NCI-H1930 (cell line): Measurements from ENCODE around the gene OLIG2.

Experiments used
- DNase-seq, 2 experiments: peaks; one replicate each; lab custom pipeline; 2025; lab: John Stamatoyannopoulos, UW

Gene OLIG2

GRCh38 chr21:33064623-33065390 is 39.1 kb downstream of the OLIG2 start:
- DNase-seq = no peak

- no peak for DNase-seq
These were observed 41.3 kb downstream of the OLIG2 start for GRCh38 chr21:33067043-33067442.

GRCh38 chr21:33067457-33067856 is 41.7 kb downstream of the OLIG2 start:
- no peak for DNase-seq

DNA sequence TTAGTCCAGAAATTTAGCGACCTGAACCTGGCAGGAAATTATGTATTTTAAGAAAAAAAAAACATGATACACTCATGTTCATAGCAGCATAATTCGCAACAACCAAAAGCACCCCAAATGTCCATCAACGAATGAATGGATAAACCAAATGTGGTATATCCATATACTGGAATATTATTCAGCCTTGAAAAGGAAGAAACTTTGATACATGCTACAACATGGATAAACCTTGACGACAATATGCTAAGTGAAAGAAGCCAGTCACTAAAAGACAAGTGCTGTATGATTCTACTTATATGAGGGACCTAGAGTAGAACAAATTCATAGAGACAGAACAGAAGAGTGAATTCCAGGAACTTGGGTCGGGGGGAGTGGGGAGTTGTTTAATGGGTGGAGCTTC is 43.5 kb downstream of the OLIG2 start:
- DNase-seq = no peak

- DNase-seq = no peak
These were observed 43.9 kb downstream of the OLIG2 start for GRCh38 chr21:33069645-33069993.

GRCh38 chr21:33069994-33070743 is 44.4 kb downstream of the OLIG2 start, which contains the start of gene OLIG1:
TSS of gene OLIG1 (plus strand) at chr21:33070141. CDS start at chr21:33070247, 106 bp downstream.
- peak; percentile 41 to 53 for DNase-seq

DNA sequence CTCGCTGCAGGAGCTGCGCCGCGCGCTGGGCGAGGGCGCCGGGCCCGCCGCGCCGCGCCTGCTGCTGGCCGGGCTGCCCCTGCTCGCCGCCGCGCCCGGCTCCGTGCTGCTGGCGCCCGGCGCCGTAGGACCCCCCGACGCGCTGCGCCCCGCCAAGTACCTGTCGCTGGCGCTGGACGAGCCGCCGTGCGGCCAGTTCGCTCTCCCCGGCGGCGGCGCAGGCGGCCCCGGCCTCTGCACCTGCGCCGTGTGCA is 44.9 kb downstream of the OLIG2 start:
- DNase-seq = peak in 1 of 2 experiments; percentile 28

DNA sequence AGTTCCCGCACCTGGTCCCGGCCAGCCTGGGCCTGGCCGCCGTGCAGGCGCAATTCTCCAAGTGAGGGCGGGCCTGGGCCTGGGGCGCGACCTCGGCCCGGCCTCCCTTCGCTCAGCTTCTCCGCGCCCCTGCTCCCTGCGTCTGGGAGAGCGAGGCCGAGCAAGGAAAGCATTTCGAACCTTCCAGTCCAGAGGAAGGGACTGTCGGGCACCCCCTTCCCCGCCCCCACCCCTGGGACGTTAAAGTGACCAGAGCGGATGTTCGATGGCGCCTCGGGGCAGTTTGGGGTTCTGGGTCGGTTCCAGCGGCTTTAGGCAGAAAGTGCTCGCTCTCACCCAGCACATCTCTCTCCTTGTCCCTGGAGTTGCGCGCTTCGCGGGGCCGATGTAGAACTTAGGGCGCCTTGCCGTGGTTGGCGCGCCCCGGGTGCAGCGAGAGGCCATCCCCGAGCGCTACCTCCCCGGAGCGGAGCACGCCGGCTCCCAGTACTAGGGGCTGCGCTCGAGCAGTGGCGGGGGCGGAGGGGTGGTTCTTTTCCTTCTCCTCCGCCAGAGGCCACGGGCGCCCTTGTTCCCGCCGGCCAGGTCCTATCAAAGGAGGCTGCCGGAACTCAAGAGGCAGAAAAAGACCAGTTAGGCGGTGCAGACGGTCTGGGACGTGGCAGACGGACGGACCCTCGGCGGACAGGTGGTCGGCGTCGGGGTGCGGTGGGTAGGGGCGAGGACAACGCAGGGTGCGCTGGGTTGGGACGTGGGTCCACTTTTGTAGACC is 45.4 kb downstream of the OLIG2 start:
- no peak for DNase-seq

DNA sequence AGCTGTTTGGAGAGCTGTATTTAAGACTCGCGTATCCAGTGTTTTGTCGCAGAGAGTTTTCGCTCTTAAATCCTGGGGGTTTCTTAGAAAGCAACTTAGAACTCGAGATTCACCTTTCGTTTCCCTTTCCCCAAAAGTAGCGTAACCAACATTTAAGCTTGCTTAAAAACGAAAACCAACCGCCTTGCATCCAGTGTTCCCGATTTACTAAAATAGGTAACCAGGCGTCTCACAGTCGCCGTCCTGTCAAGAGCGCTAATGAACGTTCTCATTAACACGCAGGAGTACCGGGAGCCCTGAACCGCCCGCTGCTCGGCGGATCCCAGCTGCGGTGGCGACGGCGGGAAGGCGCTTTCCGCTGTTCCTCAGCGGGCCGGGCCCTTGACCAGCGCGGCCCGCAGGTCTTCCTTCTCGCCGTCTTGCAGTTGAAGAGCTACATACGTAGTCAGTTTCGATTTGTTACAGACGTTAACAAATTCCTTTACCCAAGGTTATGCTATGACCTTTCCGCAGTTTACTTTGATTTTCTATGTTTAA is 46.1 kb downstream of the OLIG2 start:
- no peak for DNase-seq

DNA sequence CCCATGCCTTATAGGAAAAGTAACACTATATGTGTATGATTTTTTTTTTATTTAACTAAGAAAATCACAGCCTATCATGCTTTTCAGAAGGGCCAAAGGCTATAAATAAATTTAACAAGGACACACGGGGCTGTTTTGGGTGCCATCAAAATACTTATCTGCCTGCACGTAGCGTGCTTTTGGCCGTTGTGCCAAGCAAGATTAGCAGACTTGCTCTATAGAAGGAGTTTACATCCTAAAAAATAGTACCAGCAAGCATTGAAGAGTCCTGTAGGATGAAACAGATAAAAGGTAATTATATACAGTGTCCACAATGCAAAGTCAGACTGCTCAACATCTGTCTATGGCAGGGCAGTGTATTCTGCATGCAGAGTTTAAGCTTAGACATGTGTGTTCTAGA is 47.9 kb downstream of the OLIG2 start:
- no peak for DNase-seq

DNA sequence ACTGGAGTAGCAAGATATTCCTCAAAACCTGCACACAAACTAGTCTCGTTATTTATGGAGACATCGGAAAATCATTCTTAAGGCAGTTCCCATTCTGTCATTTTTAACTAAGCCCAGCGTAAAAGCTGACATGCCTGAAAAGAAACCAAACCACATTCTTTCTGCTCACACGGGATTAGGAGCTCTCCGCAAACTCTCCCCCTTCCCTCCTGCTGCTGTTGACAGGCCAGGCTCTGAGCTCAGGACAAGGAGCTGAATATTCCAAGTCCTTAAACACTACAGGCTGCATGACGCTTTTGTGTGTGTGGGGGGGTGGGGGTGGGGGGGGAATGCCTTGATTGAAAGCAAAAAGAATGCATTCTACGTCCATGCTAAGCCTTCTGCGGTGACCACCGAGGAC is 49.4 kb downstream of the OLIG2 start:
- DNase-seq = no peak

- no peak for DNase-seq
These were observed 50.0 kb downstream of the OLIG2 start for GRCh38 chr21:33075596-33076195.

DNA sequence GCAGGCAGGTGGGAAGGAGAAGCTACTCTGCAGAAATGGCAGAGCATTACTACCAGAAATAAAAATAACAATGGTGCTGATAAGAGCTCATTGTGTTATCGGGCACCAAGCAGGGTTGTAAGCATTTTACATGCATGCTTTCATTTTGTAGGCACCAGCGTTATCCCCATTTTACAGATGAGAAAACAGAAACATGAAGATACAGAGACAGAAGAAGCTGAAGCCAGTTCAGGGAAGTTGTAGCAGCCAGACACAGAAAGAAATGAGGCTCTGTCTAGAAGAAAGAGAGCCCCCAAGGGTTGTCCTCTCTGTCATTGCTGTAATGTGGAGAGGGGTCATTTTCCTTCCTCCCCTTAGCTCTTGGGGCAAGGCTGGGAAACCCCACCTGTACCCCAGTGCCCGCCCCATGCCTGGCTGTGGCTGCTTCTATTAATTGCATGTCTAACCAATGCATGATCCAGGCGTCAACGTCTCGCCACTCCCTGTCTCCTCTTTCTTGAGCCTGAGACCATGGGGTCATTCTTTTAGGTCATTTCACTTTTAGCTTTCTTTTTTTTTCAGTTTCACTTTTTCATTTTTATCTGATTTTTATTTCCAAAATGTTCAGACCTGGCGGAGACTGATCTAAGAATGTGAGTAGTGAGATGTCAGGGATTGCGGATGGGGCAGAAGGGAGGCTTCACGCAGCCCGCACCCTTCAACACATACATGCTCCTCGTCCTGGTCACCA is 51.0 kb downstream of the OLIG2 start:
- no peak for DNase-seq
